ENCODE results near the gene SPTB.

SPTB gene

DNA sequence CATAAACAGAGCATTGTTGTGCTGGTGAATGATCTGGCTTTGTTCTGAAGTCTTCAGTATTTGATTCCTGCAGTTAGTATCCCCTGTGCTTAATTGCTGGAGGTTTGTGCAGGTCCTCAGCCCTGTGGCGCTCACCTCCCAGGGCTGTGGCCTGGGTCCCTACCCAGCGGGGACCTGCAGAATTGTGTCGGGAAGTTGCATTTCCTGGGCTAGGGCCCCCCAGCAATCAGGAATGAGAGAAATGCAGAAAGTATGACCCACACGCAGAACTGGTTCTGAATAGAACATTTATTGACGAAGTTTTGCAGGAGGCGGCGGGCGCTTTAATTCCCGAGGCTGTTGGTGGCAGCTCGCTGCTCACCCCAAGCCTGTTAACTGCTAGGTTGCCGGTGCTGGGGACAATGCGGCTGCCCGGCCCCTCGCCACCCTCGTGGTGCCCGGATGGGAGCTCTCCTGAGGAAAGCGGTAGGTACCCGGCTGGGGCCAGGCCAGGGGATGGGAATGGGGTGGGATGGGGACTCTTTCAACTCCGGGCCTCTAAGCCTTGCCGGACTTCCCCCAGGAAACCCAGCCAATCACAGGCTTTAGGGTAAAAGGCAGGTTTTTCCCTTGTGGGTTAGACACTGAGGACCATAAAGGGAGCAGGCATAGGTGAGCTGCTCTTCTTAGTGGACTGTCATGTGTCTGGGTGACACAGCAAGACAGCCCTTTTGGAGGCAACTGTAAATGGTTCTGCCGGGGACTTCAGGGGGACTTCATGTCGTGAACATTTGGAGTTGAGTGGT is 163.9 kb downstream of the SPTB start:
- Histone ChIP-seq H3K4me3 (ENCODE audit: low read length) (no peak overlapping the region), H3K79me2 (ENCODE audit: control insufficient read depth, low read length) (no peaks in the 10 kb centered on the region), H3K4me1 (ENCODE audit: control insufficient read depth, low read length) (no peaks in the 10 kb centered on the region), H3K27ac (ENCODE audit: low read depth, low read length) (no peak overlapping the region), H3K9me2 (replicated peaks; ENCODE audit: control insufficient read depth, low read length) (no peaks in the 10 kb centered on the region), H3K27me3 (ENCODE audit: control insufficient read depth, low read length) (no peaks in the 10 kb centered on the region; the same call in 1 of the 2 replicates), H3K4me2 (ENCODE audit: low read length) (no peak overlapping the region), H3K36me3 (ENCODE audit: control insufficient read depth, low read length) (no peaks in the 10 kb centered on the region), H4K20me1 (ENCODE audit: control insufficient read depth, insufficient read depth, low read depth, low read length) (no peaks in the 10 kb centered on the region), H3K9me3 (ENCODE audit: control insufficient read depth, insufficient read depth, low read length) (no peaks in the 10 kb centered on the region), H3F3A (ENCODE audit: control insufficient read depth, insufficient read depth) (no peaks in the 10 kb centered on the region)
- TF ChIP-seq EZH2phosphoT487 (IDR thresholded peaks at IDR 0.05; ENCODE audit: borderline replicate concordance, low read length): no peak
- TF ChIP-seq, protein P1, sequence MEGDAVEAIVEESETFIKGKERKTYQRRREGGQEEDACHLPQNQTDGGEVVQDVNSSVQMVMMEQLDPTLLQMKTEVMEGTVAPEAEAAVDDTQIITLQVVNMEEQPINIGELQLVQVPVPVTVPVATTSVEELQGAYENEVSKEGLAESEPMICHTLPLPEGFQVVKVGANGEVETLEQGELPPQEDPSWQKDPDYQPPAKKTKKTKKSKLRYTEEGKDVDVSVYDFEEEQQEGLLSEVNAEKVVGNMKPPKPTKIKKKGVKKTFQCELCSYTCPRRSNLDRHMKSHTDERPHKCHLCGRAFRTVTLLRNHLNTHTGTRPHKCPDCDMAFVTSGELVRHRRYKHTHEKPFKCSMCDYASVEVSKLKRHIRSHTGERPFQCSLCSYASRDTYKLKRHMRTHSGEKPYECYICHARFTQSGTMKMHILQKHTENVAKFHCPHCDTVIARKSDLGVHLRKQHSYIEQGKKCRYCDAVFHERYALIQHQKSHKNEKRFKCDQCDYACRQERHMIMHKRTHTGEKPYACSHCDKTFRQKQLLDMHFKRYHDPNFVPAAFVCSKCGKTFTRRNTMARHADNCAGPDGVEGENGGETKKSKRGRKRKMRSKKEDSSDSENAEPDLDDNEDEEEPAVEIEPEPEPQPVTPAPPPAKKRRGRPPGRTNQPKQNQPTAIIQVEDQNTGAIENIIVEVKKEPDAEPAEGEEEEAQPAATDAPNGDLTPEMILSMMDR (IDR thresholded peaks at IDR 0.05; ENCODE audit: low read depth, low read length, poor library complexity, severe bottlenecking): no peak

DNA sequence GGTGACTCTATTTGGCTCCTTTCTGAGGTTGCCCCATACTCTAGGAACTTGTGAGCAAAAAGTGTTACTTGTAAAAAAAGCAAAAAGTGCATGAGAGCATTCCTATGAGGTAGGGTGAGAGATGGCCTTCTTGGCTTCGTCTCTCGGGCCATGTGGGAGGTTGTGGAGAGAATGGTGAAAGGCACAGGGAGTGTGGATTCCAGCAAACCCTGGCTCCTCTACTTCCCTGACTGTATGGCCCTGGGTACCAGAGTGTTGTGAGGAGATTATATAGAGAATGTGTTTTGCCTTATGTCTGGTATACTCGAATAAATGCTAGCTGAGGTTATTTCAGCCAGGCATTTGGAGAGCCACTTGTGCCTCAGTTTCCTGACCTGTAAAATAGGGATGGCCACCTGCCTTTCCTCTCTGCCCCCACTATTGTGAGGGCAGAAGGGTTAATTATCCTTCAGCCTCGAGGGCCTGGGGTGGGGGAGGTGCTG is 164.5 kb downstream of the SPTB start:
- no peaks in the 10 kb centered on the region for H3K4me1 ChIP-seq (ENCODE audit: control insufficient read depth, low read length)

DNA sequence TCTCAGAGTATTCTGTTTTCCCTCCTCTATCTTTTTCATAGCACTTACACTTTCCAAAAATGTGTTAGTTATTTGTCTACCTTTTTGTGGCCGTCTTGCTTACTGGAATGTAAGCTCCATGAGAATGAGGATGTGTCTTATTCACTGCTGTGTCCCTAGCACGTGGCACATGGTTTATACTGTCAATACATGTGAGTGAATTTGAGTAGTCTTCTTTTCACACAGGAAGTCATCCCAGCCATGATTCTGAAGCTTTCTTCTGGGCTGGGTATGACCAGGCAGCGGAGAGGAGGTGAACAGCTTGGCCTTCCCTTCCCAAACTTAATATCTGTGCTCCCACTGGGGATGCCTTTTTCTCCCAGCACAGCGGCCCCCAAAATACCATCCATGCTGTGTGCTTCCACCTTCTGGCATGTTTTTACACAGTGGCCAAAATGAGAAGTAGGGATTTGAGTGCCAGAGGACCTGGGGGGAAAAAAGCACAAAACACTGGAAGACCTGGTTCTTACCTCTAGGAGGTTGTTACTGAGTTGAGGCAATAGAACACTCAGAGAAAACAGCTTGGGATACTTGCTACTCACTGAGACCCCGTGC is 165.2 kb downstream of the SPTB start:
- Histone ChIP-seq H3K36me3 (ENCODE audit: control insufficient read depth, low read length) (no peaks in the 10 kb centered on the region), H3K79me2 (ENCODE audit: control insufficient read depth, low read length) (no peaks in the 10 kb centered on the region)

More for the DNA sequence above, 164.5 kb downstream of the SPTB start:
- no peaks in the 10 kb centered on the region for H3F3A ChIP-seq (ENCODE audit: control insufficient read depth, insufficient read depth)
- no peaks in the 10 kb centered on the region for H3K36me3 ChIP-seq (ENCODE audit: control insufficient read depth, low read length)
- H4K20me1 ChIP-seq (ENCODE audit: control insufficient read depth, insufficient read depth, low read depth, low read length): no peaks in the 10 kb centered on the region
- H3K4me3 ChIP-seq (ENCODE audit: low read length): no peak overlapping the region
- TF ChIP-seq EZH2phosphoT487 (IDR thresholded peaks at IDR 0.05; ENCODE audit: borderline replicate concordance, low read length): no peak
- no peaks in the 10 kb centered on the region for H3K9me2 ChIP-seq (replicated peaks; ENCODE audit: control insufficient read depth, low read length)
- H3K27me3 ChIP-seq (ENCODE audit: control insufficient read depth, low read length): no peaks in the 10 kb centered on the region; the same call in 1 of the 2 replicates
- no peak overlapping the region for H3K4me2 ChIP-seq (ENCODE audit: low read length)
- H3K9me3 ChIP-seq (ENCODE audit: control insufficient read depth, insufficient read depth, low read length): no peaks in the 10 kb centered on the region
- H3K27ac ChIP-seq (ENCODE audit: low read depth, low read length): no peak overlapping the region
- no peaks in the 10 kb centered on the region for H3K79me2 ChIP-seq (ENCODE audit: control insufficient read depth, low read length)

More for the DNA sequence above, 165.2 kb downstream of the SPTB start:
- no peaks in the 10 kb centered on the region for H3K4me1 ChIP-seq (ENCODE audit: control insufficient read depth, low read length)
- no peaks in the 10 kb centered on the region for H3K9me3 ChIP-seq (ENCODE audit: control insufficient read depth, insufficient read depth, low read length)
- H3F3A ChIP-seq (ENCODE audit: control insufficient read depth, insufficient read depth): no peaks in the 10 kb centered on the region
- H3K27me3 ChIP-seq (ENCODE audit: control insufficient read depth, low read length): no peaks in the 10 kb centered on the region; the same call in 1 of the 2 replicates
- H4K20me1 ChIP-seq (ENCODE audit: control insufficient read depth, insufficient read depth, low read depth, low read length): no peaks in the 10 kb centered on the region
- H3K9me2 ChIP-seq (replicated peaks; ENCODE audit: control insufficient read depth, low read length): no peaks in the 10 kb centered on the region
- TF ChIP-seq EZH2phosphoT487 (IDR thresholded peaks at IDR 0.05; ENCODE audit: borderline replicate concordance, low read length): no peak
- TF ChIP-seq, protein P1 (IDR thresholded peaks at IDR 0.05; ENCODE audit: low read depth, low read length, poor library complexity, severe bottlenecking): no peak
- no peak overlapping the region for H3K4me2 ChIP-seq (ENCODE audit: low read length)
- no peak overlapping the region for H3K4me3 ChIP-seq (ENCODE audit: low read length)
- no peak overlapping the region for H3K27ac ChIP-seq (ENCODE audit: low read depth, low read length)

Data from DOHH2 (cell line).